Heart right ventricle (tissue), 16 donors: ENCODE results near the gene TMEM259. TPM values are rescaled to one million over a fixed set of nuclear protein-coding genes. Genes with fewer than 3 reads are reported as not detected.

Experiments used
- ATAC-seq, 8 donors: fragments of 200-7000 bp; cut with Tn5 transposase; one replicate each; pipeline ENCODE4 v1.9.1; 2020; ENCODE audit warnings: mild to moderate bottlenecking in 8 of 8, moderate library complexity in 8 of 8, moderate number of reproducible peaks in 1 of 8
- DNase-seq, 2 donors: peaks; one replicate each; pipeline ENCODE4 v3.0.0-alpha.2; 2020
- H3K27ac ChIP-seq, 10 donors: fragments of 200-600 bp; sonication (generic) in 2 of 10; one replicate each; pipeline versions ENCODE4 v1.5.0 to v1.8.0; 2020 to 2022; ENCODE audit warnings: mild to moderate bottlenecking in 3 of 10
- H3K27me3 ChIP-seq, 7 donors: fragments of 200-600 bp; one replicate each; pipeline ENCODE4 v1.8.0; 2021 to 2022; ENCODE audit warnings: mild to moderate bottlenecking in 2 of 7
- H3K36me3 ChIP-seq, 9 donors: fragments of 200-600 bp; sonication (generic) in 1 of 9; one replicate each; pipeline versions ENCODE4 v1.5.0 to v1.8.0; 2020 to 2022; ENCODE audit warnings: mild to moderate bottlenecking in 2 of 9
- H3K4me1 ChIP-seq, 9 donors: fragments of 200-600 bp; sonication (generic) in 1 of 9; one replicate each; pipeline versions ENCODE4 v1.5.0 to v1.8.0; 2020 to 2022; ENCODE audit warnings: mild to moderate bottlenecking in 4 of 9
- H3K4me3 ChIP-seq, 10 donors: fragments of 200-600 bp; sonication (generic) in 2 of 10; one replicate each; pipeline versions ENCODE4 v1.5.0 to v1.8.0; 2020 to 2022; ENCODE audit warnings: mild to moderate bottlenecking in 7 of 10, moderate library complexity in 2 of 10
- H3K9me3 ChIP-seq, 11 donors: fragments of 200-600 bp in 10 of 11; sonication (generic) in 2 of 11; one replicate each; pipeline versions ENCODE4 v1.5.0 to v1.8.0; 2013 to 2022; ENCODE audit warnings: mild to moderate bottlenecking in 2 of 11, control low read depth in 1 of 11, moderate library complexity in 1 of 11
- WGBS, 2 donors: extraction: QIAGEN DNeasy Blood & Tissue Kit; methylation state at CpG; one replicate each; pipeline ENCODE4 v1.1.7; 2013; ENCODE audit warnings: inconsistent platforms in 1 of 2; 5-methylcytosine and 5-hydroxymethylcytosine counted together
- intact Hi-C, 10 donors: fragments of 100-400 bp; cut with DNase I; formaldehyde crosslinking; loops; one replicate each; pipeline versions ENCODE4 v1.11.1 to v1.14.2; 2022
- polyA plus RNA-seq, 2 donors: library from polyadenylated mRNA; stranded (reverse); fragments of 200-250 nt; gene quantifications; one replicate each; pipeline ENCODE4 v1.2.3, GENCODE V29; 2013
- total RNA-seq, 10 donors: library from RNA; stranded (reverse); fragmentation: NEBNext Ultra II Directional in 3 of 10; extraction: Animal tissue kit (Norgen Biotek cat#: 25700) in 3 of 10; gene quantifications; one replicate each; pipeline versions ENCODE4 v1.2.1 to v1.2.4, GENCODE V29; 2021 to 2023
- TF ChIP-seq, protein P1 (sequence below), 9 donors: fragments of 200-600 bp; sonication (generic) in 2 of 9; IDR thresholded peaks; one replicate each; pipeline versions ENCODE4 v1.5.0 to v1.8.0; 2021 to 2022; ENCODE audit warnings: antibody characterized with exemption in 9 of 9, mild to moderate bottlenecking in 5 of 9, moderate library complexity in 1 of 9
- donor health status: Arrhythmogenic right ventricular cardiomyopathy.
- donor health status: ischemic (EF 13 %, LVEDD 7.1; RV severe dilation, severe dysfunction).
- donor health status: healthy with polysubstance abuse.
- donor health status: DM: no; HTN: yes; CAD: no.
- donor health status: DM: no; HTN: no; CAD: no.
- donor health status: ischemic (EF 25% LVEDD 6.9; RV normal size, moderate dysfunction).
- donor health status: ischemic (EF 25% LVEDD 5.7; RV mildly dilated, moderate dysfunction).
- donor health status: healthy.
- donor health status: DM: yes; HTN: yes; CAD: no.
- donor health status: Ischemic cardiomyopathy.
- donor health status: ischemic (EF 35%, LVEDD 5.7; RV mildly dilated, moderate dysfunction).
- donor health status: nonischemic (EF 11% LVEDD 7.7; RV severe dilation, severe dysfunction).
- donor health status: DM: yes; HTN: yes; CAD: no.
- donor health status: PGD.
- donor health status: ischemic (EF 29% LVEDD 5.4; RV normal size, mild dysfunction).
- donor health status: nonischemic (EF 23%, LVEDD 6.1; RV moderate dilation, normal function).

Gene TMEM259
- total and polyA plus RNA-seq, 12 donors, result 94.3 to 289 (median 114) TPM

GRCh38 chr19:992670-993055, 28.3 kb downstream of the TMEM259 start:
- Histone ChIP-seq H3K4me1 (peaks cover 0 to 11% (median 7%) of the 10 kb centered on the region in 9 donors), H3K4me3 (no peak overlapping the region), H3K27me3 (peaks cover 10 to 29% (median 27%) of the 10 kb centered on the region in 7 donors), H3K27ac (no peak overlapping the region), H3K9me3 (no peaks in the 10 kb centered on the region), H3K36me3 (peaks cover 0 to 56% (median 20%) of the 10 kb centered on the region in 9 donors)
- ATAC-seq, result no peak
- intact Hi-C loops, result no loop called here
- WGBS, 2 donors, result 88 to 90% methylated on average over 13 of the region's 13 CpGs
- DNase-seq, result no peak
- TF ChIP-seq, protein P1, sequence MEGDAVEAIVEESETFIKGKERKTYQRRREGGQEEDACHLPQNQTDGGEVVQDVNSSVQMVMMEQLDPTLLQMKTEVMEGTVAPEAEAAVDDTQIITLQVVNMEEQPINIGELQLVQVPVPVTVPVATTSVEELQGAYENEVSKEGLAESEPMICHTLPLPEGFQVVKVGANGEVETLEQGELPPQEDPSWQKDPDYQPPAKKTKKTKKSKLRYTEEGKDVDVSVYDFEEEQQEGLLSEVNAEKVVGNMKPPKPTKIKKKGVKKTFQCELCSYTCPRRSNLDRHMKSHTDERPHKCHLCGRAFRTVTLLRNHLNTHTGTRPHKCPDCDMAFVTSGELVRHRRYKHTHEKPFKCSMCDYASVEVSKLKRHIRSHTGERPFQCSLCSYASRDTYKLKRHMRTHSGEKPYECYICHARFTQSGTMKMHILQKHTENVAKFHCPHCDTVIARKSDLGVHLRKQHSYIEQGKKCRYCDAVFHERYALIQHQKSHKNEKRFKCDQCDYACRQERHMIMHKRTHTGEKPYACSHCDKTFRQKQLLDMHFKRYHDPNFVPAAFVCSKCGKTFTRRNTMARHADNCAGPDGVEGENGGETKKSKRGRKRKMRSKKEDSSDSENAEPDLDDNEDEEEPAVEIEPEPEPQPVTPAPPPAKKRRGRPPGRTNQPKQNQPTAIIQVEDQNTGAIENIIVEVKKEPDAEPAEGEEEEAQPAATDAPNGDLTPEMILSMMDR (IDR thresholded peaks at IDR 0.05), result no peak

- TF ChIP-seq, protein P1 (IDR thresholded peaks at IDR 0.05), result no peak
- intact Hi-C loops, result no loop called here
- DNase-seq, result no peak
- Histone ChIP-seq H3K27me3 (peaks cover 7 to 23% (median 21%) of the 10 kb centered on the region in 7 donors), H3K9me3 (no peaks in the 10 kb centered on the region), H3K4me1 (peaks cover 0 to 11% (median 7%) of the 10 kb centered on the region in 9 donors), H3K4me3 (no peak overlapping the region), H3K36me3 (peaks cover 0 to 61% (median 20%) of the 10 kb centered on the region in 9 donors), H3K27ac (no peak overlapping the region)
- ATAC-seq, result no peak
- 95 to 96% methylated on average over 36 to 42 of the region's 42 CpGs for WGBS, 2 donors
Measured at GRCh38 chr19:991932-992669, 28.8 kb downstream of the TMEM259 start.

- TF ChIP-seq, protein P1 (IDR thresholded peaks at IDR 0.05), result no peak
- Histone ChIP-seq H3K4me1 (peaks cover 0 to 7% (median 5%) of the 10 kb centered on the region in 9 donors), H3K4me3 (no peak overlapping the region), H3K27me3 (peaks cover 2 to 15% (median 13%) of the 10 kb centered on the region in 7 donors), H3K9me3 (no peaks in the 10 kb centered on the region), H3K27ac (no peak overlapping the region), H3K36me3 (peaks cover 0 to 69% (median 27%) of the 10 kb centered on the region in 9 donors)
- WGBS, 2 donors, result 83 to 89% methylated on average over 20 to 40 of the region's 47 CpGs
- DNase-seq (no peak), ATAC-seq (peak in 4 of 8 donors; percentile 20 to 36 (median 29))
- intact Hi-C loops, result no loop called here
Measured at GRCh38 chr19:991174-991931, 29.6 kb downstream of the TMEM259 start.

DNA sequence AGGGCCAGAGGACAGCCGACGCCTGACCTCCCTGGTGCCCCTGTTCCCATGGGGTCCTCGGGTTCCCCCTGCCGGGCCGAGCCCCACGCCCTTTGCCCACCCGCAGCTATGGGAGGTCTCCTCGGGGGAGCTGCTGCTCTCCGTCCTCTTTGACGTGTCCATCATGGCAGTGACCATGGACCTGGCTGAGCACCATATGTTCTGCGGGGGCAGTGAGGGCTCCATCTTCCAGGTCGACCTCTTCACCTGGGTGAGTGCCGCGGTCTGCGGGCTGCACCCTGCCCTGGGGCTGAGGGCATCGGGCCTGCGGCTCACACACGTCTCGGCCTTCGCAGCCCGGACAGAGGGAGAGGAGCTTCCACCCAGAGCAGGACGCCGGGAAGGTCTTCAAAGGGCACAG, 30.2 kb downstream of the TMEM259 start:
- DNase-seq, result no peak
- Histone ChIP-seq H3K27me3 (peaks cover 0 to 9% (median 7%) of the 10 kb centered on the region in 7 donors), H3K9me3 (no peaks in the 10 kb centered on the region), H3K36me3 (peaks cover 0 to 75% (median 28%) of the 10 kb centered on the region in 9 donors), H3K4me3 (no peak overlapping the region), H3K4me1 (peaks cover 0 to under 1% (median 0%) of the 10 kb centered on the region in 9 donors), H3K27ac (no peak overlapping the region)
- no peak for ATAC-seq
- intact Hi-C loops, result no loop called here
- TF ChIP-seq, protein P1 (IDR thresholded peaks at IDR 0.05), result no peak
- 93% methylated on average over 23 of the region's 23 CpGs for WGBS, 2 donors
